GM23248 (cell line): ENCODE data around the gene CSTPP1.

Experiments used
- EZH2 ChIP-seq: fragments of 200-600 bp; sonication (generic); IDR thresholded peaks from 2 replicates; pipeline ENCODE4 v1.6.1; 2018; ENCODE audit warnings: antibody characterized with exemption, mild to moderate bottlenecking; ENCODE audit not compliant: insufficient read depth, poor library complexity, severe bottlenecking
- EZH2phosphoT487 ChIP-seq: fragments of 200-600 bp; sonication (generic); IDR thresholded peaks from 2 replicates; pipeline ENCODE4 v1.6.1; 2018; ENCODE audit warnings: antibody characterized with exemption, moderate library complexity, mild to moderate bottlenecking, low read depth; ENCODE audit not compliant: insufficient read depth

GRCh38 chr11:47056261-47056915, 119.8 kb downstream of the CSTPP1 start:
- TF ChIP-seq EZH2 (no peak), EZH2phosphoT487 (no peak)
